CD14-positive monocyte (primary cell): ENCODE data around the gene MTG2. TPM values are rescaled to one million over a fixed set of nuclear protein-coding genes. Genes with fewer than 3 reads are reported as not detected.

ENCODE experiments used
- DNase-seq, 3 donors: peaks; one replicate each; pipeline ENCODE4 v3.0.0-alpha.2; 2011 to 2022
- H2AFZ ChIP-seq: 2 replicates; pipeline ENCODE4 v1.6.0; 2012; ENCODE audit warnings: mild to moderate bottlenecking, low read depth, low read length, inconsistent platforms; ENCODE audit not compliant: insufficient read depth, poor library complexity, severe bottlenecking
- H3K27ac ChIP-seq, 2 donors: 1 replicate in 1 of 2; 2 replicates in 1 of 2; pipeline ENCODE4 v1.5.1; 2012 to 2013; ENCODE audit warnings: low read length in 2 of 2, control low read depth in 1 of 2, inconsistent platforms in 1 of 2, low read depth in 1 of 2, mild to moderate bottlenecking in 1 of 2
- H3K27me3 ChIP-seq, 2 donors: one replicate each; pipeline versions ENCODE4 v1.6.0 to v1.6.1; 2011 to 2013; ENCODE audit warnings: low read length in 2 of 2; ENCODE audit not compliant: control insufficient read depth in 2 of 2, insufficient read depth in 2 of 2
- H3K36me3 ChIP-seq, 2 donors: replicated peaks in 1 of 2; 1 replicate in 1 of 2; 2 replicates in 1 of 2; pipeline versions ENCODE4 v1.5.1 to v1.6.1; 2012 to 2013; ENCODE audit warnings: low read length in 2 of 2, control low read depth in 1 of 2, inconsistent platforms in 1 of 2, mild to moderate bottlenecking in 1 of 2; ENCODE audit not compliant: insufficient read depth in 2 of 2, control insufficient read depth in 1 of 2
- H3K4me1 ChIP-seq, 2 donors: 1 replicate in 1 of 2; 2 replicates in 1 of 2; pipeline versions ENCODE4 v1.5.1 to v1.6.1; 2012 to 2013; ENCODE audit warnings: low read length in 2 of 2, control low read depth in 1 of 2, inconsistent platforms in 1 of 2, mild to moderate bottlenecking in 1 of 2, moderate library complexity in 1 of 2; ENCODE audit not compliant: insufficient read depth in 2 of 2, control insufficient read depth in 1 of 2
- H3K4me2 ChIP-seq: replicated peaks from 2 replicates; pipeline ENCODE3; 2012; ENCODE audit warnings: low read length, moderate library complexity, mild to moderate bottlenecking; ENCODE audit not compliant: poor library complexity, severe bottlenecking; ENCODE audit errors: extremely low read depth
- H3K4me3 ChIP-seq, 3 experiments: fragments of 200-600 bp in 1 of 3; sonication (generic) in 1 of 3; replicated peaks in 1 of 3; 1 replicate in 2 of 3; 2 replicates in 1 of 3; pipeline ENCODE4 v1.5.1; 2011 to 2013; ENCODE audit warnings: low read length in 3 of 3, mild to moderate bottlenecking in 3 of 3, control low read depth in 2 of 3, low read depth in 2 of 3, inconsistent platforms in 1 of 3, moderate library complexity in 1 of 3
- H3K79me2 ChIP-seq: 2 replicates; pipeline ENCODE4 v1.6.0; 2012; ENCODE audit warnings: mild to moderate bottlenecking, control low read depth, inconsistent platforms, low read length, moderate library complexity; ENCODE audit not compliant: insufficient read depth
- H3K9ac ChIP-seq: 2 replicates; pipeline ENCODE4 v1.6.0; 2017; ENCODE audit warnings: low read length, mild to moderate bottlenecking; ENCODE audit not compliant: insufficient read depth, poor library complexity, severe bottlenecking
- H3K9me3 ChIP-seq, 2 donors: replicated peaks in 1 of 2; 1 replicate in 1 of 2; 2 replicates in 1 of 2; pipeline versions ENCODE4 v1.5.1 to v1.6.1; 2012 to 2013; ENCODE audit warnings: low read length in 2 of 2, control low read depth in 1 of 2; ENCODE audit not compliant: control insufficient read depth in 1 of 2, insufficient read depth in 1 of 2
- H4K20me1 ChIP-seq: 2 replicates; pipeline ENCODE4 v1.6.0; 2012; ENCODE audit warnings: mild to moderate bottlenecking, low read length, control low read depth, moderate library complexity; ENCODE audit not compliant: insufficient read depth
- H3K27ac Mint-ChIP-seq, 7 donors: one replicate each; pipeline ENCODE4 v1.8.0; 2020; ENCODE audit warnings: mild to moderate bottlenecking in 7 of 7, mixed read lengths in 7 of 7, moderate library complexity in 6 of 7, inconsistent platforms in 2 of 7
- H3K27me3 Mint-ChIP-seq, 3 donors: one replicate each; pipeline ENCODE4 v1.8.0; 2021 to 2022; ENCODE audit warnings: low read depth in 3 of 3, mild to moderate bottlenecking in 3 of 3, mixed read lengths in 3 of 3, moderate library complexity in 3 of 3, inconsistent platforms in 1 of 3
- H3K36me3 Mint-ChIP-seq, 2 donors: one replicate each; pipeline ENCODE4 v1.8.0; 2020; ENCODE audit warnings: mixed read lengths in 2 of 2, inconsistent platforms in 1 of 2, mild to moderate bottlenecking in 1 of 2
- H3K4me1 Mint-ChIP-seq: one replicate; pipeline ENCODE4 v1.8.0; 2020; ENCODE audit warnings: mild to moderate bottlenecking, mixed read lengths
- H3K4me3 Mint-ChIP-seq, 2 donors: one replicate each; pipeline ENCODE4 v1.8.0; 2020; ENCODE audit warnings: mild to moderate bottlenecking in 2 of 2, mixed read lengths in 2 of 2, moderate library complexity in 1 of 2
- H3K9me3 Mint-ChIP-seq, 7 donors: one replicate each; pipeline ENCODE4 v1.8.0; 2020 to 2022; ENCODE audit warnings: mixed read lengths in 7 of 7, mild to moderate bottlenecking in 6 of 7, moderate library complexity in 6 of 7, inconsistent platforms in 2 of 7
- CTCF ChIP-seq: fragments of 200-600 bp; IDR thresholded peaks from one replicate; pipeline ENCODE4 v1.8.0; 2022; ENCODE audit warnings: antibody characterized with exemption, mild to moderate bottlenecking
- WGBS: methylation state at CpG from one replicate; pipeline ENCODE4 v1.1.5; 2013; ENCODE audit warnings: missing lambda C conversion rate; ENCODE audit not compliant: insufficient coverage; 5-methylcytosine and 5-hydroxymethylcytosine counted together
- intact Hi-C, 2 donors: fragments of 100-400 bp; cut with micrococcal nuclease; formaldehyde crosslinking; loops; one replicate each; pipeline versions ENCODE4 v1.15.0 to v1.15.1; 2023
- polyA plus RNA-seq, 3 donors: library from polyadenylated mRNA; depleted of rRNA in 1 of 3; unstranded in 2 of 3; stranded (reverse) in 1 of 3; fragments of 300-500 nt in 2 of 3; fragments of >200 nt in 1 of 3; fragmentation: Illumina TruSeq in 2 of 3; gene quantifications; 1 replicate in 2 of 3; 2 replicates in 1 of 3; pipeline ENCODE4 v1.2.3, GENCODE V29; 2012 to 2021

Gene MTG2
- polyA plus RNA-seq, 3 donors: 10.8 to 16.1 (median 14.9) TPM

- H3K79me2 ChIP-seq: peaks cover 59% of the 10 kb centered on the region
- H3K4me2 ChIP-seq: no peak overlapping the region
- H3K27me3 Mint-ChIP-seq: no peaks in the 10 kb centered on the region
- no peaks in the 10 kb centered on the region for H3K27me3 ChIP-seq
- no peak for DNase-seq
- no peaks in the 10 kb centered on the region for H3K9me3 ChIP-seq
- intact Hi-C loops: loop anchor here in 1 of 2 donors (2.0 kb wide), 1 partner anchor 15 kb away; the partner anchor contains the start of gene LSM14B
- no peak overlapping the region for H3K4me3 ChIP-seq
- H2AFZ ChIP-seq: no peak overlapping the region
- peak overlapping the region in 6 of 7 donors; percentile 50 to 80 (median 67) for H3K27ac Mint-ChIP-seq
- H3K4me1 ChIP-seq: peaks cover 48 to 53% of the 10 kb centered on the region in 2 donors
- H4K20me1 ChIP-seq: peaks cover 93% of the 10 kb centered on the region
- no peak for TF ChIP-seq CTCF
- peaks cover 54% of the 10 kb centered on the region for H3K4me1 Mint-ChIP-seq
- H3K4me3 Mint-ChIP-seq: no peak overlapping the region
- H3K27ac ChIP-seq: peak overlapping the region; percentile 0 to 46
- no peak overlapping the region for H3K9ac ChIP-seq
- H3K36me3 ChIP-seq: peaks cover 70 to 78% of the 10 kb centered on the region in 2 donors
- peaks cover 67 to 79% of the 10 kb centered on the region in 2 donors for H3K36me3 Mint-ChIP-seq
- WGBS: 91% methylated on average over 8 of the region's 8 CpGs
- H3K9me3 Mint-ChIP-seq: peaks cover 0 to 3% (median 0%) of the 10 kb centered on the region in 7 donors
Observed at GRCh38 chr20:62137478-62138203, 45.2 kb upstream of the MTG2 start.

DNA sequence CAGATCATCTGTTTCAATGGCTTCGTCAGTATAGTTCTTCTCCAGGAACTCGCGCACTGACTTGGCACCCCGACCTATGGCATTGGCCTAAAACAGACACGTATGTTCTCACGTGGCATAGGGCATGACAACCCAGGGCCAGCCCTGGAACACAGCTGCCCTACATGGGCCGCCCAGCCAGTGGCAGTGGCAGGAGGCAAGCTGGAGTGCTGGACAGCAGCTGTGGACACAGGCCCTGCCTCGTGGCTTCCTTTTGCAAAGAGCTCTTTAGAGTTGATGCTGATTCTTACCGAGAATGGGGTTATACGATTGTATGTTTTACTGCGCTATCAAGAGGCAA, 44.7 kb upstream of the MTG2 start:
- Mint-ChIP-seq H3K4me1 (peaks cover 49% of the 10 kb centered on the region), H3K36me3 (peaks cover 65 to 74% of the 10 kb centered on the region in 2 donors), H3K9me3 (peaks cover 0 to 3% (median 0%) of the 10 kb centered on the region in 7 donors), H3K4me3 (no peak overlapping the region), H3K27me3 (no peaks in the 10 kb centered on the region), H3K27ac (peak overlapping the region in 4 of 7 donors; percentile 43 to 80 (median 64))
- peak overlapping the region in 1 of 2 donors; percentile 46 for H3K27ac ChIP-seq
- peaks cover 61% of the 10 kb centered on the region for H3K79me2 ChIP-seq
- no peaks in the 10 kb centered on the region for H3K27me3 ChIP-seq
- H3K9me3 ChIP-seq: no peaks in the 10 kb centered on the region
- H3K4me2 ChIP-seq: no peak overlapping the region
- peaks cover 88% of the 10 kb centered on the region for H4K20me1 ChIP-seq
- DNase-seq: no peak
- no peak for TF ChIP-seq CTCF
- H3K36me3 ChIP-seq: peaks cover 65 to 73% of the 10 kb centered on the region in 2 donors
- H3K4me3 ChIP-seq: no peak overlapping the region
- intact Hi-C loops: no loop called here
- no peak overlapping the region for H2AFZ ChIP-seq
- peaks cover 43 to 49% of the 10 kb centered on the region in 2 donors for H3K4me1 ChIP-seq
- 89% methylated on average over 11 of the region's 11 CpGs for WGBS
- no peak overlapping the region for H3K9ac ChIP-seq
